GM21381 (cell line): ENCODE measurements around the gene TMEM121B.

Source experiments
- ATAC-seq: cut with Tn5 transposase; IDR thresholded peaks from one replicate; pipeline ENCODE4 v1.9.1; 2021; ENCODE audit warnings: mild to moderate bottlenecking, moderate library complexity; ENCODE audit not compliant: unreplicated experiment

TMEM121B gene

DNA sequence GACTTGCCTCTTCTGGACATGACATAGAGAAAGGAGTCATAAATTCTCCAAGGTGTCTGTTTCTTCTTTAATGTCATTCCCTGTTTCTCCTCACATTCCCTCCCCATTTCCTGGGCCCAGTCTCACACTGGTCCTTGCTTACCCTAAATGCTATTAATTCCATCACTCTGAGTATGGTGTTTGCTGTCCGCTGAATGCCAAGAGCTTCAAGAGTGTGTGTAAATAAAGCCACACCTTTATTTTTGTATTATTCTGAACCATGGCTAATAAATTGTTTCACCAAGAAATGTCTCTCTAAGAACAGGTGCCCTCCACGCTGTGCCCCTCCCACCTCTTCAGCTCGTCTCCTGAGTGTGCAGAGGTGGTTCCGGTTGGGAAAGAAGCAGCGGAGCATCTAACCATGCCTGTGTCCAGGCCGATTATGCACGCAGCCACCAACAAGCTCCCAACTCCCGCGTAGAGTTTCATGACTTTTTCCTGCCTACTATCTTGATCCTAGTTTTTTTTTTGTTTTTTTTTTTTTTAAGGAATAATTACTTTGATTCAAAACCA is 8.6 kb downstream of the TMEM121B start:
- no peak for ATAC-seq

DNA sequence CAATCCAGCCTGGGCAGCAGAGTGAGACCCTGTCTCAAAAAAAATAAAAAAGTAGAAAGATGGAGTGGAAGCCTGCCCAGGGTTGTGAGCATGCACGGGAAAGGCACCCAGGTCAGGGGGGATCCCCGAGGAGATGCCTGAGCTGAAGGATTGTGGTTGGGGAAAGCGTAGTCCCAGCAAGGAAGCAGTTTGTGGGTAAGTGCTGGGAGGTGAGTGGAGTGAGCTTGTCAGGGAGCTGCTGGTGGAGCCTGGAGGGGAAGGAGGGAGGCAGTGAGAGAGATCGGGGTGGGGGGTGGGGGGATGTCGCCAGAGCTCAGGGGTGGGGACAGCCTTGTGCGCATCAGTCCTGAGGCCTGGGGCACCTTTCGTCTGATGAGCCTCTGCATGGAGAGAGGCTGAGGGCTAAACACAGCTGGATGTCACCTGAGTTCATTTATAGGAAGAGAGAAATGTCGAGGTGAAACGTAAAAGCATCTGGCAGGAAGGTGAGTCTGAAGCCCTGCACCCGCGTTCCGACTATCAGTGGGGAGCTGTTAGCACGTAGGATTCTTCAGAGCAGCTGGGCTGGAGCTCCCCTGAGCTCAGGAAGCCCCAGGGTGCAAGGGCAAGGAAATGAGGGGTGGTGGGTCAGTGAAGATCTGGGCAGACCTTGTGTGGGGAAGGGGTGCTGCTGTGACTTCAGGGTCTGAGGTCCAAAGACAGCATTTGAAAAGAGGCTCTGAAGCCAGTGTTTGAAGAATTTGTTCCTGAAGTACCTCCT is 10.2 kb downstream of the TMEM121B start:
- ATAC-seq = no peak

GRCh38 chr22:17109976-17110375 is 11.2 kb downstream of the TMEM121B start:
- no peak for ATAC-seq

- no peak for ATAC-seq
Observed at GRCh38 chr22:17109113-17109865, 11.9 kb downstream of the TMEM121B start.

DNA sequence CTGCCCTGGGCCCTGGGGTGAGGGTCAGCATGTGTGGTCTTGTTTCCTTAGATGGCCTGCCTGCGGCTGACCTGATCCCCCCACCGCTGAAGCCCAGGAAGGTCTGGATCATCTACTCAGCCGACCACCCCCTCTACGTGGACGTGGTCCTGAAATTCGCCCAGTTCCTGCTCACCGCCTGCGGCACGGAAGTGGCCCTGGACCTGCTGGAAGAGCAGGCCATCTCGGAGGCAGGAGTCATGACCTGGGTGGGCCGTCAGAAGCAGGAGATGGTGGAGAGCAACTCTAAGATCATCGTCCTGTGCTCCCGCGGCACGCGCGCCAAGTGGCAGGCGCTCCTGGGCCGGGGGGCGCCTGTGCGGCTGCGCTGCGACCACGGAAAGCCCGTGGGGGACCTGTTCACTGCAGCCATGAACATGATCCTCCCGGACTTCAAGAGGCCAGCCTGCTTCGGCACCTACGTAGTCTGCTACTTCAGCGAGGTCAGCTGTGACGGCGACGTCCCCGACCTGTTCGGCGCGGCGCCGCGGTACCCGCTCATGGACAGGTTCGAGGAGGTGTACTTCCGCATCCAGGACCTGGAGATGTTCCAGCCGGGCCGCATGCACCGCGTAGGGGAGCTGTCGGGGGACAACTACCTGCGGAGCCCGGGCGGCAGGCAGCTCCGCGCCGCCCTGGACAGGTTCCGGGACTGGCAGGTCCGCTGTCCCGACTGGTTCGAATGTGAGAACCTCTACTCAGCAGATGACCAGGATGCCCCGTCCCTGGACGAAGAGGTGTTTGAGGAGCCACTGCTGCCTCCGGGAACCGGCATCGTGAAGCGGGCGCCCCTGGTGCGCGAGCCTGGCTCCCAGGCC is 12.7 kb downstream of the TMEM121B start:
- ATAC-seq = no peak

GRCh38 chr22:17107547-17107810 is 13.7 kb downstream of the TMEM121B start:
- no peak for ATAC-seq

- ATAC-seq = no peak
Observed at GRCh38 chr22:17106785-17107546, 14.2 kb downstream of the TMEM121B start.

DNA sequence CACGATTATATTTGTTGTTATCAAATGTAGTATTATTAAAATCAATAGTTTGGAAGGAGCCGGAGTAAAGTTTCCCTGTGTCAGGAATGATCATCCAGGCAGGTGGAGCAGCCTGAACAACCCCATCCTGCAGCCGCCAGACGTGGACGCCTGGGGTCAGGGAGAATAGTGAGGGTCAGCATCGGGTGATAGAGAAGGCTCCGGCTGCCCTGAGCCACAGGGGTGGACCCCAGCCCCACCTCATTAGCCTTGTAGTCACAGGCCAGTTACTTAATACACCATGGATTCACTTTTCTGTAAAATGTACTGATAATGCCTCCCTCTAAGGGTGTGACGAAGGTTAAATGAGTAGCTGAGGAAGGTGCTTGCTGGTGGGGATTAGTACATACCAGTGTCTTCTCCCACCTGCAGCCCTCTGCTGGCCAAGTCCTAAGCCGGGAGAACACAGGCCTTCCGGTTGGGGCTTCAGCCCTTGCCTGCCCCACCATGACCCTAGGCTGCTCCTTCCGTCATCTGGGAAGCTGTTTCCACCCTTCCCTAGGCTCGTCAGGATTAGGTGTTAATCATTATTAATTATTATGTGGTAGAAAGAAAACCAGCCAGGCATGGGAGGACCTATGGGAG is 14.9 kb downstream of the TMEM121B start:
- no peak for ATAC-seq

- ATAC-seq = no peak
Observed at GRCh38 chr22:17105143-17106129, 15.7 kb downstream of the TMEM121B start.

DNA sequence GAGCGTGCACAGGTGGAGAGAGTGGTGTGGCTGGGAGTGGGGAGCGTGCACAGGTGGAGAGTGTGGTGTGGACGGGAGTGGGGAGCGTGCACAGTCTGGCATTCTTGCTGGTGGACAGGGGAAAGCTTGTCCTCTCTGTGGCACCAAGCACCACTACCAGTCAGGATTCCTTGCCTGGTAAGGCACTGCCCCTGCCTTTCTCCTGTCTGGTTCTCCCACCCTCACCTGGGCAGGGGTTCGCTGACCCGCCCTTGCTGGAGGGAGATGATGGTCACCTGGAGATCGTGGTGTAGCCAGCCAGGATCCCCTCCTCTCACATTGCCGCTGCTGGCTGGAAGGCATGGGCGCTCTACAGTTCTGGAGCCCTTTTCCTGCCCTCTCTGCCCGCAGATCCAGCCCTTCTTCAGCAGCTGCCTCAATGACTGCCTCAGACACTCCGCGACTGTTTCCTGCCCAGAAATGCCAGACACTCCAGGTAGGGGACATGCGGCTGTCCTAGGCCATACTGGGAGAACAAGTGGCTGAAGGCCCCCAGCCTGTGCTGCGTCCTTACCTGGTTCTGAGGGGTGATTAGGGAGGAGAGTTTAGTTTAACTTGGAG is 16.7 kb downstream of the TMEM121B start:
- ATAC-seq = no peak

- ATAC-seq = no peak
Observed at GRCh38 chr22:17103351-17103750, 17.8 kb downstream of the TMEM121B start.

DNA sequence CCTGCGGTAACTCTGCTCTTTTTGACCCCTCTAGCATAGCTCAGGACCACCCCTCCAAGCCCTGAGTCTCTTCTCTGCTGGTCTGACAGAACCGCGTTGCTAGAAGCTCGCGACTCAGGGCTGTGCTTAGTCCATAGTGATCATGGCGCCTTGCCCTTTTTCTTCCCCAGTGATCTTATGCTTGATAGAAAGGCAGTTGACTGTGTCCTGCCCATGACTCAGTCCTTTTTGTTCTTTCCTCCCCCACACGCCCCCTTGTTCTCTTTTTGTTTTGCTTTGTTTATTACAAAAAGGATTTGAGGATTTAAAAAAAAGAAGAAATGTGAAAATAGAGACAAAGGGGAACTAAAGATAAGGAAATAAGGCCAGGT is 18.9 kb downstream of the TMEM121B start:
- no peak for ATAC-seq

DNA sequence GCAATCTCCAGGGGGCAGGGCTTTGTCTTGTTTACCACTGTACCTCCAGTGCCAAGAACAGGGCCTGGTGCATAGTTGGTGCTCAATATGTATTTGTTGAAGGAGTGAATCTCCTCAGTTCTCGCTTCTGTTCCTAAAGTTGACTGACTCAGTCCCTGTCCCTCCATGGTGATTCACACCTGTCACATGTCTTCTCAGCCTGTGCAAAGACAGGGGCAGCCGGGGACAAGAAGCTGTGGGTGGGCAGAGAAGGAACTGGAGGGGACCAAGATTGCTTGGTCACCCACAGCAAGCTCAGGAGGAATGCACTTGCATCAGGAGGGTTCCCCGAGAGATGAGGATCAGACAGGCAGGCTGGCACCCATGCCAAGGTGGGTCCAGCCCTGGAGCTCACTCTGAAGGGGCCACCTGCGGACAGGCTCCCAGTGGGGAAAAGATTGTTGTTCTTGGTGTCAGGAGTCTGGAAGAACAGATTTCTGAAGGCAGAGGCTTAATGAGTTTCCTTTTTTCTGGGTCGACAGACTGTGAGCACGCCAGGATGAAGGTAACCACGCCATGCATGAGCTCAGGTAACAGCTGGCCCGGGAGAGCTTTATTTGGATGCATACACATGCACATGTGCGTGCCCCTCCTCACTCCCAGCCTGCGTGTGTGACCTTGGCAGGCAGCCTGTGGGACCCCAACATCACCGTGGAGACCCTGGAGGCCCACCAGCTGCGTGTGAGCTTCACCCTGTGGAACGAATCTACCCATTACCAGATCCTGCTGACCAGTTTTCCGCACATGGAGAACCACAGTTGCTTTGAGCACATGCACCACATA is 19.5 kb downstream of the TMEM121B start:
- ATAC-seq = no peak

- ATAC-seq = no peak
Observed at GRCh38 chr22:17100621-17101020, 20.5 kb downstream of the TMEM121B start.

GRCh38 chr22:17098379-17098819 is 22.8 kb downstream of the TMEM121B start:
- ATAC-seq = no peak

- no peak for ATAC-seq
Observed at GRCh38 chr22:17097701-17098100, 23.5 kb downstream of the TMEM121B start.

DNA sequence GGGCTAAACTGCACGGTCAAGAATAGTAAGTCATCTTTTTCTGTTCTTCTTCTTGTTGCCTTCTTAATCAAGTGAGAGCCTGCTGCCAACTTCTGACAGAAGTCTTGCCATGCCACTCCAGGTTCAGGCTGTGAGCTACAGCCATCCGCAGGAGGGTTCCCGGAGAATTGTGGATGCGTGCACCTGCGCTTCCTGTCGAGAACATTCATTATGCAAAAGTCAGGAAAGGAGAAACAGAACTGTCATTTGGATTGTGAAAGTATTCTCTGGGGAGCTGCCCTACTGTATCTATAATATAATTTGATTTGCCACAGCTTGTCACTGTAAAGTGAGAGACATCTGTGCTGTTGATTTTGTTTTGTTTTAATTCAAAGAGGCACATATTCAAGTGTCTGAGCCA is 24.1 kb downstream of the TMEM121B start:
- no peak for ATAC-seq

GRCh38 chr22:17096071-17096470 is 25.1 kb downstream of the TMEM121B start:
- ATAC-seq = no peak
